ENCODE results near the gene LGALSL.

- TF ChIP-seq CTCF (IDR thresholded peaks at IDR 0.05) (no peak), POLR2A (IDR thresholded peaks at IDR 0.05) (no peak)
Observed at GRCh38 chr2:64448041-64448426, 5.9 kb upstream of the LGALSL start.
